ENCODE results near the gene DBNL. TPM values are rescaled to one million over a fixed set of nuclear protein-coding genes. Genes with fewer than 3 reads are reported as not detected.
A peak's percentile ranks its signal among the peaks of the same experiment; 100 is the strongest.
"Not testable (repeated sequence)": the region's sequence is repeated elsewhere in the genome, so short reads cannot be mapped to it uniquely, and the experiment has no call there.

Gene DBNL
- total and polyA plus RNA-seq, 11 donors: 29.9 to 86.3 (median 42.9) TPM

- DNase-seq; intact Hi-C loops (cut with DNase I); H3K4me3 ChIP-seq; H3K27me3 ChIP-seq; ATAC-seq; H3K9me3 ChIP-seq; H3K36me3 ChIP-seq; H3K4me1 ChIP-seq; H3K27ac ChIP-seq: not testable (repeated sequence)
- 88 to 92% (median 91%) methylated on average over 11 to 18 of the region's 18 CpGs for WGBS, 4 donors
Observed at GRCh38 chr7:44033971-44034844, 10.3 kb upstream of the DBNL start.

GRCh38 chr7:44036364-44036763 is 8.1 kb upstream of the DBNL start:
- H3K27me3 ChIP-seq; ATAC-seq; intact Hi-C loops (cut with DNase I); H3K4me1 ChIP-seq; H3K4me3 ChIP-seq; H3K27ac ChIP-seq; H3K36me3 ChIP-seq; DNase-seq; H3K9me3 ChIP-seq: not testable (repeated sequence)
- 60 to 78% (median 67%) methylated on average over 8 to 10 of the region's 10 CpGs for WGBS, 4 donors

GRCh38 chr7:44037951-44038350 is 6.6 kb upstream of the DBNL start:
- DNase-seq; H3K4me3 ChIP-seq; ATAC-seq; H3K27ac ChIP-seq; H3K36me3 ChIP-seq; H3K9me3 ChIP-seq; H3K27me3 ChIP-seq; H3K4me1 ChIP-seq; intact Hi-C loops (cut with DNase I): not testable (repeated sequence)
- WGBS, 4 donors: 62 to 86% (median 78%) methylated on average over 2 of the region's 2 CpGs

- intact Hi-C loops (cut with DNase I): not testable (repeated sequence)
Observed at GRCh38 chr7:44038553-44038952, 5.9 kb upstream of the DBNL start.

GRCh38 chr7:44038961-44039558 is 5.4 kb upstream of the DBNL start:
- peak overlapping the region in 9 of 12 donors; percentile 34 to 83 (median 59) for H3K27ac ChIP-seq
- H3K4me1 ChIP-seq: peaks cover 0 to 16% (median 7%) of the 10 kb centered on the region in 12 donors
- H3K4me3 ChIP-seq: peak overlapping the region in 10 of 12 donors; percentile 27 to 52 (median 39)
- ATAC-seq: peak; percentile 94 to 96 (median 95)
- TF ChIP-seq POLR2A (IDR thresholded peaks at IDR 0.05): peak in 1 of 2 donors; percentile 18
- H3K36me3 ChIP-seq; H3K27me3 ChIP-seq; intact Hi-C loops (cut with DNase I); H3K9me3 ChIP-seq: not testable (repeated sequence)
- 2 to 9% (median 6%) methylated on average over 10 to 20 of the region's 26 CpGs for WGBS, 4 donors
- peak; percentile 92 to 97 (median 96) for DNase-seq

More at GRCh38 chr7:44038553-44038952, 5.9 kb upstream of the DBNL start:
- H3K27ac ChIP-seq, DNase-seq, H3K27me3 ChIP-seq, H3K4me3 ChIP-seq, ATAC-seq, H3K36me3 ChIP-seq, H3K9me3 ChIP-seq: not testable (repeated sequence)
- peaks cover 0 to 11% (median 2%) of the 10 kb centered on the region in 12 donors for H3K4me1 ChIP-seq
- WGBS, 4 donors: 58 to 80% (median 63%) methylated on average over 2 to 6 of the region's 12 CpGs; no CpG with 5 or more reads in 1 of the 4 donors

GRCh38 chr7:44039800-44040492 is 4.6 kb upstream of the DBNL start:
- intact Hi-C loops (cut with DNase I); H3K36me3 ChIP-seq; ATAC-seq; H3K27me3 ChIP-seq; H3K9me3 ChIP-seq: not testable (repeated sequence)
- Histone ChIP-seq H3K4me3 (peak overlapping the region; percentile 6 to 50 (median 38)), H3K27ac (peak overlapping the region in 3 of 12 donors; percentile 29 to 64 (median 63)), H3K4me1 (peaks cover 0 to 21% (median 8%) of the 10 kb centered on the region in 12 donors)
- peak in 1 of 5 donors; percentile 17 for DNase-seq
- 17 to 35% methylated on average over 11 to 18 of the region's 40 CpGs; no CpG with 5 or more reads in 2 of the 4 donors for WGBS, 4 donors
